ENCODE data around the gene HBD. TPM values are rescaled to one million over a fixed set of nuclear protein-coding genes. Genes with fewer than 3 reads are reported as not detected.

HBD gene
- total and polyA plus RNA-seq, 7 donors, result not detected

- Histone ChIP-seq H3K27ac (no peak overlapping the region), H3K4me3 (no peak overlapping the region), H3K27me3 (no peaks in the 10 kb centered on the region), H3K4me1 (no peaks in the 10 kb centered on the region), H3K9me3 (no peaks in the 10 kb centered on the region), H3K36me3 (no peaks in the 10 kb centered on the region)
- no peak for DNase-seq
- TF ChIP-seq EP300 (IDR thresholded peaks at IDR 0.05) (no peak), POLR2AphosphoS5 (IDR thresholded peaks at IDR 0.05) (no peak), POLR2A (IDR thresholded peaks at IDR 0.05) (no peak)
- TF ChIP-seq, protein P1, sequence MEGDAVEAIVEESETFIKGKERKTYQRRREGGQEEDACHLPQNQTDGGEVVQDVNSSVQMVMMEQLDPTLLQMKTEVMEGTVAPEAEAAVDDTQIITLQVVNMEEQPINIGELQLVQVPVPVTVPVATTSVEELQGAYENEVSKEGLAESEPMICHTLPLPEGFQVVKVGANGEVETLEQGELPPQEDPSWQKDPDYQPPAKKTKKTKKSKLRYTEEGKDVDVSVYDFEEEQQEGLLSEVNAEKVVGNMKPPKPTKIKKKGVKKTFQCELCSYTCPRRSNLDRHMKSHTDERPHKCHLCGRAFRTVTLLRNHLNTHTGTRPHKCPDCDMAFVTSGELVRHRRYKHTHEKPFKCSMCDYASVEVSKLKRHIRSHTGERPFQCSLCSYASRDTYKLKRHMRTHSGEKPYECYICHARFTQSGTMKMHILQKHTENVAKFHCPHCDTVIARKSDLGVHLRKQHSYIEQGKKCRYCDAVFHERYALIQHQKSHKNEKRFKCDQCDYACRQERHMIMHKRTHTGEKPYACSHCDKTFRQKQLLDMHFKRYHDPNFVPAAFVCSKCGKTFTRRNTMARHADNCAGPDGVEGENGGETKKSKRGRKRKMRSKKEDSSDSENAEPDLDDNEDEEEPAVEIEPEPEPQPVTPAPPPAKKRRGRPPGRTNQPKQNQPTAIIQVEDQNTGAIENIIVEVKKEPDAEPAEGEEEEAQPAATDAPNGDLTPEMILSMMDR (IDR thresholded peaks at IDR 0.05), result no peak
- 86 to 87% methylated on average over 1 of the region's 1 CpG for WGBS, 2 donors
- intact Hi-C loops (cut with DNase I), result no loop called here
Measured at GRCh38 chr11:5229356-5229755, 4.9 kb downstream of the HBD start.

- intact Hi-C loops (cut with DNase I), result no loop called here
- no peak for DNase-seq
- Histone ChIP-seq H3K27me3 (no peaks in the 10 kb centered on the region), H3K4me3 (no peak overlapping the region), H3K27ac (no peak overlapping the region), H3K36me3 (no peaks in the 10 kb centered on the region), H3K9me3 (no peaks in the 10 kb centered on the region), H3K4me1 (no peaks in the 10 kb centered on the region)
- 49 to 60% methylated on average over 5 of the region's 5 CpGs for WGBS, 2 donors
- TF ChIP-seq, protein P1 (IDR thresholded peaks at IDR 0.05), result no peak
- TF ChIP-seq POLR2AphosphoS5 (IDR thresholded peaks at IDR 0.05) (no peak), EP300 (IDR thresholded peaks at IDR 0.05) (no peak), POLR2A (IDR thresholded peaks at IDR 0.05) (no peak)
Measured at GRCh38 chr11:5228124-5228523, 6.2 kb downstream of the HBD start.

GRCh38 chr11:5227681-5228080 is 6.6 kb downstream of the HBD start:
- Histone ChIP-seq H3K27me3 (no peaks in the 10 kb centered on the region), H3K27ac (no peak overlapping the region), H3K36me3 (no peaks in the 10 kb centered on the region), H3K4me3 (no peak overlapping the region), H3K4me1 (no peaks in the 10 kb centered on the region), H3K9me3 (no peaks in the 10 kb centered on the region)
- 19 to 54% methylated on average over 1 of the region's 1 CpG for WGBS, 2 donors
- intact Hi-C loops (cut with DNase I), result no loop called here
- no peak for TF ChIP-seq EP300 (IDR thresholded peaks at IDR 0.05)
- TF ChIP-seq, protein P1 (IDR thresholded peaks at IDR 0.05), result no peak
- no peak for TF ChIP-seq POLR2A (IDR thresholded peaks at IDR 0.05)
- no peak for TF ChIP-seq POLR2AphosphoS5 (IDR thresholded peaks at IDR 0.05)
- no peak for DNase-seq

DNA sequence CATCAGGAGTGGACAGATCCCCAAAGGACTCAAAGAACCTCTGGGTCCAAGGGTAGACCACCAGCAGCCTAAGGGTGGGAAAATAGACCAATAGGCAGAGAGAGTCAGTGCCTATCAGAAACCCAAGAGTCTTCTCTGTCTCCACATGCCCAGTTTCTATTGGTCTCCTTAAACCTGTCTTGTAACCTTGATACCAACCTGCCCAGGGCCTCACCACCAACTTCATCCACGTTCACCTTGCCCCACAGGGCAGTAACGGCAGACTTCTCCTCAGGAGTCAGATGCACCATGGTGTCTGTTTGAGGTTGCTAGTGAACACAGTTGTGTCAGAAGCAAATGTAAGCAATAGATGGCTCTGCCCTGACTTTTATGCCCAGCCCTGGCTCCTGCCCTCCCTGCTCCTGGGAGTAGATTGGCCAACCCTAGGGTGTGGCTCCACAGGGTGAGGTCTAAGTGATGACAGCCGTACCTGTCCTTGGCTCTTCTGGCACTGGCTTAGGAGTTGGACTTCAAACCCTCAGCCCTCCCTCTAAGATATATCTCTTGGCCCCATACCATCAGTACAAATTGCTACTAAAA is 7.5 kb downstream of the HBD start, which contains the start of gene HBB:
Gene HBB (minus strand): TSS at position 340 of the 579 bp plus-strand sequence. CDS start 50 bp downstream, at position 290.
- intact Hi-C loops (cut with DNase I), result no loop called here
- Histone ChIP-seq H3K27ac (no peak within 1 kb of the TSS), H3K4me3 (no peak within 1 kb of the TSS), H3K4me1 (no peaks in the 10 kb centered on the region), H3K9me3 (no peaks in the 10 kb centered on the region), H3K27me3 (no peaks in the 10 kb centered on the region), H3K36me3 (no peaks in the 10 kb centered on the region)
- no peak for DNase-seq
- 32 to 67% methylated on average over 3 of the region's 3 CpGs for WGBS, 2 donors
- TF ChIP-seq POLR2AphosphoS5 (IDR thresholded peaks at IDR 0.05) (no peak), POLR2A (IDR thresholded peaks at IDR 0.05) (no peak), EP300 (IDR thresholded peaks at IDR 0.05) (no peak)
- TF ChIP-seq, protein P1 (IDR thresholded peaks at IDR 0.05), result no peak

- 57 to 61% methylated on average over 2 of the region's 2 CpGs for WGBS, 2 donors
- DNase-seq, result no peak
- no peaks in the 10 kb centered on the region for H3K9me3 ChIP-seq
Measured at GRCh38 chr11:5225480-5225871, 8.8 kb downstream of the HBD start.

More at GRCh38 chr11:5225480-5225871, 8.8 kb downstream of the HBD start:
- no peak overlapping the region for H3K27ac ChIP-seq
- no peaks in the 10 kb centered on the region for H3K36me3 ChIP-seq
- intact Hi-C loops (cut with DNase I), result no loop called here
- H3K4me3 ChIP-seq, result no peak overlapping the region
- TF ChIP-seq, protein P1 (IDR thresholded peaks at IDR 0.05), result no peak
- TF ChIP-seq EP300 (IDR thresholded peaks at IDR 0.05) (no peak), POLR2A (IDR thresholded peaks at IDR 0.05) (no peak), POLR2AphosphoS5 (IDR thresholded peaks at IDR 0.05) (no peak)
- no peaks in the 10 kb centered on the region for H3K4me1 ChIP-seq
- no peaks in the 10 kb centered on the region for H3K27me3 ChIP-seq
